Panc1 (cell line): ENCODE results near the gene NKD1.

Source experiments
- CTCF ChIP-seq: fragments of 450-650 bp; IDR thresholded peaks from 2 replicates; pipeline ENCODE4 v1.5.1; 2017; ENCODE audit warnings: mild to moderate bottlenecking
- POLR2AphosphoS5 ChIP-seq: IDR thresholded peaks from 2 replicates; pipeline ENCODE4 v1.6.1; 2012; ENCODE audit warnings: mild to moderate bottlenecking, low read depth, low read length, moderate library complexity
- REST ChIP-seq, 2 experiments: IDR thresholded peaks; 2 replicates each; pipeline ENCODE4 v1.6.1; 2011 to 2012; ENCODE audit warnings: low read depth in 2 of 2, control low read depth in 1 of 2, low read length in 1 of 2, mild to moderate bottlenecking in 1 of 2, moderate library complexity in 1 of 2; ENCODE audit not compliant: insufficient read depth in 1 of 2
- TCF7L2 ChIP-seq: IDR thresholded peaks from 2 replicates; pipeline ENCODE4 v1.6.1; 2011; ENCODE audit warnings: mild to moderate bottlenecking, low read depth, low read length, inconsistent platforms

- TF ChIP-seq CTCF, result no peak
- no peak for TF ChIP-seq REST (IDR thresholded peaks at IDR 0.05; ENCODE audit: insufficient read depth in 1 of 2, low read depth in 2 of 2, low read length in 1 of 2)
- TF ChIP-seq TCF7L2, result no peak
- TF ChIP-seq POLR2AphosphoS5, result no peak
Observed at GRCh38 chr16:50560903-50561863, 13.0 kb downstream of the NKD1 start.
